Loucy (cell line): ENCODE data around the gene EIF3B.

ENCODE experiments used
- H2AFZ ChIP-seq: fragments of 200-600 bp; sonication (generic); 2 replicates; pipeline ENCODE4 v1.6.0; 2016; ENCODE audit warnings: antibody characterized with exemption, mild to moderate bottlenecking, low read length, moderate library complexity
- H3F3A ChIP-seq: fragments of 200-600 bp; 2 replicates; pipeline ENCODE4 v1.6.0; 2016; ENCODE audit warnings: antibody characterized with exemption, low read depth, mild to moderate bottlenecking
- H3K27me3 ChIP-seq: fragments of 200-600 bp; sonication (generic); 2 replicates; pipeline ENCODE4 v1.6.1; 2014; ENCODE audit warnings: low read length, mild to moderate bottlenecking; ENCODE audit not compliant: insufficient read depth, poor library complexity, severe bottlenecking
- H3K36me3 ChIP-seq: fragments of 200-600 bp; sonication (generic); 2 replicates; pipeline ENCODE4 v1.6.1; 2016; ENCODE audit warnings: low read length; ENCODE audit not compliant: insufficient read depth
- H3K4me1 ChIP-seq: fragments of 200-600 bp; sonication (generic); 2 replicates; pipeline ENCODE4 v1.5.1; 2014; ENCODE audit warnings: low read length, mild to moderate bottlenecking; ENCODE audit not compliant: insufficient read depth, poor library complexity, severe bottlenecking
- H3K4me2 ChIP-seq: fragments of 200-600 bp; sonication (generic); 2 replicates; pipeline ENCODE4 v1.6.0; 2014; ENCODE audit warnings: antibody characterized with exemption, low read length, low read depth, mild to moderate bottlenecking; ENCODE audit not compliant: poor library complexity, severe bottlenecking
- H3K4me3 ChIP-seq: fragments of 200-600 bp; sonication (generic); 2 replicates; pipeline ENCODE4 v1.5.1; 2014; ENCODE audit warnings: low read length, mild to moderate bottlenecking, mixed read lengths; ENCODE audit not compliant: poor library complexity, severe bottlenecking
- H3K79me2 ChIP-seq: fragments of 200-600 bp; sonication (generic); 2 replicates; pipeline ENCODE4 v1.6.1; 2014; ENCODE audit warnings: low read length; ENCODE audit not compliant: insufficient read depth
- H3K9ac ChIP-seq: fragments of 200-600 bp; sonication (generic); 2 replicates; pipeline ENCODE4 v1.6.0; 2014; ENCODE audit warnings: mild to moderate bottlenecking, low read depth, low read length, moderate library complexity; ENCODE audit not compliant: poor library complexity, severe bottlenecking
- H3K9me2 ChIP-seq: fragments of 200-600 bp; sonication (generic); replicated peaks from 2 replicates; pipeline ENCODE4 v1.6.1; 2016; ENCODE audit warnings: low read depth, low read length, mixed read lengths
- H3K9me3 ChIP-seq: fragments of 200-600 bp; sonication (generic); 2 replicates; pipeline ENCODE4 v1.6.1; 2014; ENCODE audit warnings: mild to moderate bottlenecking, antibody characterized with exemption, low read length, low read depth; ENCODE audit not compliant: insufficient read depth
- H4K20me1 ChIP-seq: fragments of 200-600 bp; sonication (generic); 2 replicates; pipeline ENCODE4 v1.6.0; 2014; ENCODE audit warnings: antibody characterized with exemption, low read length, mild to moderate bottlenecking; ENCODE audit not compliant: insufficient read depth, poor library complexity, severe bottlenecking
- EZH2phosphoT487 ChIP-seq: fragments of 200-600 bp; IDR thresholded peaks from 2 replicates; pipeline ENCODE4 v1.6.1; 2018; ENCODE audit warnings: antibody characterized with exemption, mild to moderate bottlenecking, moderate library complexity, borderline replicate concordance
- TF ChIP-seq, protein P1 (sequence below): fragments of 200-600 bp; sonication (generic); conservative IDR thresholded peaks from 2 replicates; pipeline ENCODE4 v1.5.1; 2014; ENCODE audit warnings: mild to moderate bottlenecking, antibody characterized with exemption, low read length

The EIF3B gene

DNA sequence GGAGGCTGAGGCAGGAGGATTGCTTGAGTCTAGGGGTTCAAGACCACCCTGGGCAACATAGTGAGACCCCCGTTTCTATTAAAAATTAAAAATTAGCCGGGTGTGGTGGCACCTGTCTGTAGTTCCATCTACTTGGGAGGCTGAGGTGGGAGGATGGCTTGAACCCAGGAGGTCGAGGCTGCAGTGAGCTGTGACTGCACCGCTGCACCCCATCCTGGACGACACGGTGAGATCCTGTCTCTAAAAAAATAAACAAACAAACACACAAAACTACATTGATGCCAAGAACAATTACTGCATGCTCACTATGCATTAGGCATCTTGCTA, 48.0 kb downstream of the EIF3B start:
- H4K20me1 ChIP-seq: peaks cover 14% of the 10 kb centered on the region
- no peaks in the 10 kb centered on the region for H3K36me3 ChIP-seq
- peak overlapping the region; percentile 41 for H3K9ac ChIP-seq
- H3K9me2 ChIP-seq: no peaks in the 10 kb centered on the region
- no peaks in the 10 kb centered on the region for H3K9me3 ChIP-seq
- H2AFZ ChIP-seq: no peak overlapping the region
- peaks cover 44% of the 10 kb centered on the region for H3K79me2 ChIP-seq
- H3K4me1 ChIP-seq: peaks cover 44% of the 10 kb centered on the region
- TF ChIP-seq, protein P1, sequence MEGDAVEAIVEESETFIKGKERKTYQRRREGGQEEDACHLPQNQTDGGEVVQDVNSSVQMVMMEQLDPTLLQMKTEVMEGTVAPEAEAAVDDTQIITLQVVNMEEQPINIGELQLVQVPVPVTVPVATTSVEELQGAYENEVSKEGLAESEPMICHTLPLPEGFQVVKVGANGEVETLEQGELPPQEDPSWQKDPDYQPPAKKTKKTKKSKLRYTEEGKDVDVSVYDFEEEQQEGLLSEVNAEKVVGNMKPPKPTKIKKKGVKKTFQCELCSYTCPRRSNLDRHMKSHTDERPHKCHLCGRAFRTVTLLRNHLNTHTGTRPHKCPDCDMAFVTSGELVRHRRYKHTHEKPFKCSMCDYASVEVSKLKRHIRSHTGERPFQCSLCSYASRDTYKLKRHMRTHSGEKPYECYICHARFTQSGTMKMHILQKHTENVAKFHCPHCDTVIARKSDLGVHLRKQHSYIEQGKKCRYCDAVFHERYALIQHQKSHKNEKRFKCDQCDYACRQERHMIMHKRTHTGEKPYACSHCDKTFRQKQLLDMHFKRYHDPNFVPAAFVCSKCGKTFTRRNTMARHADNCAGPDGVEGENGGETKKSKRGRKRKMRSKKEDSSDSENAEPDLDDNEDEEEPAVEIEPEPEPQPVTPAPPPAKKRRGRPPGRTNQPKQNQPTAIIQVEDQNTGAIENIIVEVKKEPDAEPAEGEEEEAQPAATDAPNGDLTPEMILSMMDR: no peak
- no peak for TF ChIP-seq EZH2phosphoT487
- H3K4me2 ChIP-seq: peak overlapping the region; percentile 65
- H3K27me3 ChIP-seq: peaks cover 9% of the 10 kb centered on the region
- peak overlapping the region; percentile 75 for H3K4me3 ChIP-seq
- peaks cover 23% of the 10 kb centered on the region for H3F3A ChIP-seq

DNA sequence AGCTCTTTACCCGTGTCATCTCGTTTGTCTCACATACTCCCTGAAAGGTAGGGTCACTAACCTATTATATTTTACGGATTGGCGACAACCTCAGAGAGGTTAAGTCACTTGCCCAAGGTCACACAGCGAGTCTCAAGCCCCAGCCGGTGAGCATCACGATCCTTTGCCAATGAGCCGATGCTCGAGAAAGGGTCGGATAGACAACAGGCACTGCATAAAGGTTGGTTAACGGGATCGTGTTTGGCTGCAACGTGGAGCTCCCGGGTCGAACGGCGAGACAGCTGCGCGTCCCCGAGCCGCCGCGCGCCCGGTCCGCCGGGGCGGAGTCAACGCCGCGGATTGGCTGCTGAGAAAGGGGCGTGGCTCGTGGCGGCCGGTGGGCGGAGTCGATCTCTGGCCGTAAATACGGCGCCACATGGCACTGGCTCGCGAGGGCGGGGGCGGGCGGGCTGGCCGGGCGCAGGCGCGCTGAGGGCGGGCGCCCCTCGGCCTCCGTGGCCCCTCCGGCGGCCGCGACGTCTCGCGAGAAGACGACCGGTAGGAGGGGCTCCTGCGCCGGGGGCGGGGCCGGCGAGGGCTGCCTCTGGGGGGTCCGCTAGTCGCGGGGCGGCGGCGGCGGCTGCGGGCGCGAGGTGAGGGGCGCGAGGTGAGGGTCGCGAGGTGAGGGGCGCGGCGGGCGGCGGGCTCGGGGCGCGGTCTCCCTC, 48.5 kb downstream of the EIF3B start, which contains the start of gene CHST12:
TSS of gene CHST12 (plus strand) at position 598 of the 704 bp plus-strand sequence. CDS start 29,029 bp downstream, outside the sequence.
- Histone ChIP-seq H3K27me3 (peaks cover 9% of the 10 kb centered on the region), H3K79me2 (peaks cover 50% of the 10 kb centered on the region), H3K9ac (peak within 1 kb of the TSS; percentile 98), H4K20me1 (peaks cover 14% of the 10 kb centered on the region), H3K4me1 (peaks cover 46% of the 10 kb centered on the region), H3K4me3 (peak within 1 kb of the TSS; percentile 87), H3K9me2 (no peaks in the 10 kb centered on the region), H3F3A (peaks cover 23% of the 10 kb centered on the region), H2AFZ (no peak within 1 kb of the TSS), H3K4me2 (peak within 1 kb of the TSS; percentile 90), H3K36me3 (no peaks in the 10 kb centered on the region), H3K9me3 (no peaks in the 10 kb centered on the region)
- TF ChIP-seq, protein P1: no peak
- no peak for TF ChIP-seq EZH2phosphoT487

DNA sequence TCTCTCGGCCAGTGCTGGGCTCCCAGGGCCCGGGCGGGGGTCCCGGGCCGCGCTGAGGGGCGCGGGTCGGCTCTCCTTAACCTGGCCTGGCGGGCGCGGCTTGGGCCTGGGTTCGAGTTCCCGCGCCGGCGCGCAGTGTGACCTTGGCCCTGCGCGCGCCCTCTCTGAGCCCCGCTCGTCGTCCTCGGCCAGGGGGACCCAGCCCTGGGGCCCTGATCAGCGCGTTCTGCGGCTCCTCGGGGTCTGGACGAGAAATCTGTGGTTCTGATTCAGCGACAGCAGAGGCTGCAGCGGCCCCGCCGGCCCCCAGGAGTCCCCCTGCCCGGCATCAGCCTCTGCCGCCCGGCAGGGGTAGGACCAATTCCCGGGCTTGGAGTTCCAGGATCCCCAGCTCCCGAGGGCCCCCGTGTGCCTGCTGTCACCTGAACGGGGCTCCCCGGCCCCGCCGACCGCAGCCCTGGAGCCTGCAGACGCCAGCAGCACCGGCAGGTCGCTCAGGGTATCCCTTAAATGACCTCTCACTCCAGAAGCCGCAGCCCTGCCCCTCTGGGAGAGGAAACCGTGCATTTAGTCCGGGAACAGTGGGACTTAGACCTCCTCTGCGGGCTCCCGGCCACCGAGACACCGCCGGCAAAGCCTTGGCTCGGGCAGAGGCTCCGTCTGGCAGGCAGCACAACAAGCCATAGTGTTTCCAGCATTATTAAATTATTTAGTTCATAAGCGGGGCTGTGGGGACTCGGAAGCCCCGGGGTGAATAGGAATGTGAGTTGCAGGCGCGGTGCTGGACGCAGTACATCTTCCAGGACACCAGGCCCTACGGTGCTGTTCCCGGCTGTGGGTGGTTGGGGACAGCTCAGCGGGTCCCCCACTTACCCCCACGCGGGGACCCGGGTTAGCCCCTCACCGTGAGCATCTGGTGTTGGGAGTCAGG, 49.4 kb downstream of the EIF3B start:
- Histone ChIP-seq H3K4me2 (peak overlapping the region; percentile 90), H4K20me1 (peaks cover 20% of the 10 kb centered on the region), H3K9me3 (no peaks in the 10 kb centered on the region), H3K9ac (peak overlapping the region; percentile 98), H3F3A (peaks cover 29% of the 10 kb centered on the region), H3K4me3 (peak overlapping the region; percentile 87), H3K36me3 (no peaks in the 10 kb centered on the region), H2AFZ (no peak overlapping the region), H3K79me2 (peaks cover 58% of the 10 kb centered on the region), H3K4me1 (peaks cover 49% of the 10 kb centered on the region), H3K9me2 (no peaks in the 10 kb centered on the region), H3K27me3 (peaks cover 9% of the 10 kb centered on the region)
- TF ChIP-seq, protein P1: no peak
- no peak for TF ChIP-seq EZH2phosphoT487
